Chondrocyte (in vitro differentiated cells): ENCODE measurements around the gene AP3S2. TPM values are rescaled to one million over a fixed set of nuclear protein-coding genes. Genes with fewer than 3 reads are reported as not detected.

Experiments used
- DNase-seq: peaks from one replicate; pipeline ENCODE4 v3.0.0; 2021; ENCODE audit warnings: mixed read lengths, low spot score
- H3K27ac Mint-ChIP-seq: one replicate; pipeline ENCODE4 v1.8.0; 2021; ENCODE audit warnings: mild to moderate bottlenecking, moderate library complexity, mixed read lengths; ENCODE audit not compliant: unreplicated experiment
- H3K27me3 Mint-ChIP-seq: 2 replicates; pipeline ENCODE4 v1.8.0; 2021; ENCODE audit warnings: low read depth, mixed read lengths
- H3K36me3 Mint-ChIP-seq: 2 replicates; pipeline ENCODE4 v1.8.0; 2021; ENCODE audit warnings: low read depth, mixed read lengths
- H3K4me1 Mint-ChIP-seq: 2 replicates; pipeline ENCODE4 v1.8.0; 2021; ENCODE audit warnings: low read depth, mild to moderate bottlenecking, mixed read lengths
- H3K4me3 Mint-ChIP-seq: one replicate; pipeline ENCODE4 v1.8.0; 2021; ENCODE audit warnings: mild to moderate bottlenecking, moderate library complexity, mixed read lengths; ENCODE audit not compliant: unreplicated experiment
- H3K9me3 Mint-ChIP-seq: 2 replicates; pipeline ENCODE4 v1.8.0; 2021; ENCODE audit warnings: low read depth, mixed read lengths
- microRNA-seq: library from miRNA; unstranded; fragments of <30 nt; microRNA quantifications from one replicate; pipeline ENCODE4 v1.2.0, GENCODE V29; 2020; ENCODE audit warnings: borderline number of aligned reads
- total RNA-seq: library from RNA; stranded (reverse); gene quantifications from 3 replicates; pipeline ENCODE4 v1.2.1, GENCODE V29; 2021
- TF ChIP-seq, protein P1 (sequence below): fragments of 200-600 bp; sonication (generic); IDR thresholded peaks from 2 replicates; pipeline ENCODE4 v1.5.0; 2021; ENCODE audit warnings: antibody characterized with exemption, mild to moderate bottlenecking, moderate library complexity

Gene AP3S2
- total RNA-seq, 1 donor from 2014 or later: 24.4 TPM

DNA sequence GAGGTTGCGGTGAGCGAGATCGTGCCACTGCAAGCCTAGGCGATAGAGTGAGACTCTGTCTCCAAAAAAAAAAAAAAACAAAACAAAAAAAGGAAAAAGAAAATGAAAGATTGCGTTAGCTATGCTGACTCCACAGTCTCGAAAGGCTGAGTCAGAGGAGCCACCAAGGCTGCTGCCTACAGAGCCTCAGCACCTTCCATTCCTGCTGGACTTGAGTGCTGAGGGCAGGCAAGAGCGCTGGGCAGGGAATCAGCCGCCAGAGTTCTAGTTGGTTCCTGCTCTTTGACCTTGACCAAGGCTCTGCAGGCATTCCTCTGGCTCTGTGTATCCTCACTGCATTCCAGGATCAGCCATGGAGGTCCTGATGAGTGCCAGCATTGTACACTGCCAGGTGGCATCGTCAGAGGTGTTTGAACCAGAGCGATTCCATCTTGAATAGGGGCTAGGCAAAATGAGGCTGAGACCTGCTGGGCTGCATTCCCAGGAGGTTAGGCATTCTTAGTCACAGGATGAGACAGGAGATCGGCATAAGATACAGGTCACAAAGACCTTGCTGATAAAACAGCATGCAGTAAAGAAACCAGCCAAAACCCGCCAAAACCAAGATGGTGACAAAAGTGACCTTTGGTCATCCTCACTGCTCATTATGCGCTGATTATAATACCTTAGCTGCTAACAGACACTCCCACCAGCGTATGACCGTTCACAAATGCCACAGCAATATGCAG, 111.7 kb downstream of the AP3S2 start:
- H3K27ac Mint-ChIP-seq: no peak overlapping the region
- TF ChIP-seq, protein P1, sequence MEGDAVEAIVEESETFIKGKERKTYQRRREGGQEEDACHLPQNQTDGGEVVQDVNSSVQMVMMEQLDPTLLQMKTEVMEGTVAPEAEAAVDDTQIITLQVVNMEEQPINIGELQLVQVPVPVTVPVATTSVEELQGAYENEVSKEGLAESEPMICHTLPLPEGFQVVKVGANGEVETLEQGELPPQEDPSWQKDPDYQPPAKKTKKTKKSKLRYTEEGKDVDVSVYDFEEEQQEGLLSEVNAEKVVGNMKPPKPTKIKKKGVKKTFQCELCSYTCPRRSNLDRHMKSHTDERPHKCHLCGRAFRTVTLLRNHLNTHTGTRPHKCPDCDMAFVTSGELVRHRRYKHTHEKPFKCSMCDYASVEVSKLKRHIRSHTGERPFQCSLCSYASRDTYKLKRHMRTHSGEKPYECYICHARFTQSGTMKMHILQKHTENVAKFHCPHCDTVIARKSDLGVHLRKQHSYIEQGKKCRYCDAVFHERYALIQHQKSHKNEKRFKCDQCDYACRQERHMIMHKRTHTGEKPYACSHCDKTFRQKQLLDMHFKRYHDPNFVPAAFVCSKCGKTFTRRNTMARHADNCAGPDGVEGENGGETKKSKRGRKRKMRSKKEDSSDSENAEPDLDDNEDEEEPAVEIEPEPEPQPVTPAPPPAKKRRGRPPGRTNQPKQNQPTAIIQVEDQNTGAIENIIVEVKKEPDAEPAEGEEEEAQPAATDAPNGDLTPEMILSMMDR: no peak
- peaks cover 21% of the 10 kb centered on the region for H3K4me1 Mint-ChIP-seq
- H3K9me3 Mint-ChIP-seq: no peaks in the 10 kb centered on the region
- no peaks in the 10 kb centered on the region for H3K27me3 Mint-ChIP-seq
- H3K36me3 Mint-ChIP-seq: peaks cover 2% of the 10 kb centered on the region
- H3K4me3 Mint-ChIP-seq: no peak overlapping the region
- DNase-seq: peak; percentile 34

GRCh38 chr15:89781055-89781454, 112.7 kb downstream of the AP3S2 start:
- no peak overlapping the region for H3K4me3 Mint-ChIP-seq
- TF ChIP-seq, protein P1: no peak

DNA sequence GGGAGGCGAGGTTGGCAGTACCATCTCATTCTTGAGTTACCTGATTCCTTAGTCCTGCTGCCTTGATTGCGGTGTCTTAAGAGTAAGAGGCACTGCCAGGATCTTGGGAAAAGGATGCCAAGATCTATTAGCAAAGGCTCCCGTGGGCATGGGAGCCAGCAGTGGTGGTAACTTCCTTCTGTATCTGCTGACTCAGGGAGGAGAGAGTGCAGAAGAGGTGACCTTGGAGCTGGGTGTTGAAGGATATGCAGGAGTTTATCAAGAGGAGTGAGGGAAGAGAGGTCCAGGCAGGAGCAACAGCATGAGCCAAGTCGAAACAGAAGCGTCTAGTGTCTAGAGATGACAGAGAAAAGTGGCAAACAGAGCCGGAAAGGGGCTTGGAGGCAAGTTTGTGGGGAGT, 113.2 kb downstream of the AP3S2 start:
- H3K27me3 Mint-ChIP-seq: no peaks in the 10 kb centered on the region
- no peaks in the 10 kb centered on the region for H3K9me3 Mint-ChIP-seq
- no peak overlapping the region for H3K27ac Mint-ChIP-seq
- no peak overlapping the region for H3K4me3 Mint-ChIP-seq
- H3K4me1 Mint-ChIP-seq: peaks cover 15% of the 10 kb centered on the region
- H3K36me3 Mint-ChIP-seq: no peaks in the 10 kb centered on the region
- DNase-seq: no peak
- TF ChIP-seq, protein P1: no peak

More at GRCh38 chr15:89781055-89781454, 112.7 kb downstream of the AP3S2 start:
- no peaks in the 10 kb centered on the region for H3K27me3 Mint-ChIP-seq
- H3K9me3 Mint-ChIP-seq: no peaks in the 10 kb centered on the region
- H3K36me3 Mint-ChIP-seq: no peaks in the 10 kb centered on the region
- peak; percentile 32 for DNase-seq
- peaks cover 20% of the 10 kb centered on the region for H3K4me1 Mint-ChIP-seq
- H3K27ac Mint-ChIP-seq: no peak overlapping the region

Small RNAs within 50 kb of the gene (microRNA-seq; reads per million reads assigned to microRNA genes)
- not detected for gene MIR5009
- not detected for gene MIR5094

Other genes with a start within 250 kb of the AP3S2 start
- gene KIF7, start 238.5 kb downstream of the AP3S2 start, total RNA-seq: 13.9 to 15.9 TPM (median 14.9 TPM) in 3 replicates
- gene PLIN1, start 214.6 kb downstream of the AP3S2 start, total RNA-seq: 0.17 to 0.44 TPM in 2 of 3 replicates, not detected in the other
- 2.3 to 4.3 TPM (median 3.0 TPM) in 3 replicates for gene PEX11A, start 203.2 kb downstream of the AP3S2 start, total RNA-seq
- gene WDR93, start 203.2 kb downstream of the AP3S2 start, total RNA-seq: not detected in 3 replicates
- gene MESP1, start 142.7 kb downstream of the AP3S2 start, total RNA-seq: 0.97 to 2.7 TPM (median 2.1 TPM) in 3 replicates
- gene MESP2, start 117.7 kb downstream of the AP3S2 start, total RNA-seq: 0.25 to 0.51 TPM (median 0.36 TPM) in 3 replicates
- gene ANPEP, start 79.1 kb downstream of the AP3S2 start, total RNA-seq: 46.5 to 64.9 TPM (median 48.1 TPM) in 3 replicates
- 17.0 to 24.2 TPM (median 18.2 TPM) in 3 replicates for gene ARPIN, start 19.0 kb upstream of the AP3S2 start, total RNA-seq
- gene ZNF710, start 107.3 kb upstream of the AP3S2 start, total RNA-seq: 6.7 to 14.4 TPM (median 12.9 TPM) in 3 replicates
- gene IDH2, start 208.5 kb upstream of the AP3S2 start, total RNA-seq: 115 to 126 TPM (median 125 TPM) in 3 replicates